ENCODE data around the gene DENND2D.
A peak's percentile ranks its signal among the peaks of the same experiment; 100 is the strongest.

The DENND2D gene

DNA sequence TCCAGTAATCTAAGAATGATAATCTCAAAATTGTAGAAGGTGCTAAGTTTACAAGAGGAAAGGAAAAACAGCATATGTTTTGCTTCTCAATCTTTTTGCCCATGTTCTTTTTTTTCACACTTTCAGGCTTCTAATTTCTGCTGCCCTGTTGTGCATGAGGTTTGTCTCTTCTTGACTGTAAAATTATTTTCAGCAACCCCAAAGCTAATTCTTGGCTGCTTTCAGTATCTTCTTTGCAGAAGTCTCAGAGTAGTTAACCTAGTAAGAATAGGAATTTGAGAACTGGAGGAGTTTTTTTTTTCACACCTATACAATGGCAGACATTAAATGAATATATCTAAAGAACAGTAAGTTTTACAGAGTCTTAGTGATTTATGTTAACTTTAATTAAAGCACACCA, 26.4 kb downstream of the DENND2D start:
- no peak for DNase-seq

DNA sequence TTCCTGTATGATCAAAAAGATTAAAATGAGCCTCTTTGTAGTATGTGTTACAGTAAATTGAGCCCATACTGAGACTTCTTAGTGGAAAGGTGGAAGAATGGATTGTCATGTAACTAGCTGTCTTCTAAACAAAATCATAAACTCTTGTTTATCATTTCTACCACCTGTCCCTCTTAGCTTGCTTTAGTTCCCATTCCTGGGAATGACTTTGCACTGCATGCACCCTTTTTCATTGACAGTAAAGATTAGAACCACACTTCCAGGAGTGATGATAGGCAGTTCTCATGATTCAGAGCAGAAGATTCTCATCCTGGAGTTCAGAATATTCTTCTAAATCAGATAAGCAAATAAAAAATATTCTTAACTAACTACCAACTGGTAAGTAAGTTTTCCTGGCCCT, 28.0 kb downstream of the DENND2D start:
- DNase-seq: no peak

GRCh38 chr1:111164151-111164550, 36.3 kb downstream of the DENND2D start:
- no peak for DNase-seq

- DNase-seq: no peak
Observed at GRCh38 chr1:111163363-111163762, 37.1 kb downstream of the DENND2D start.

DNA sequence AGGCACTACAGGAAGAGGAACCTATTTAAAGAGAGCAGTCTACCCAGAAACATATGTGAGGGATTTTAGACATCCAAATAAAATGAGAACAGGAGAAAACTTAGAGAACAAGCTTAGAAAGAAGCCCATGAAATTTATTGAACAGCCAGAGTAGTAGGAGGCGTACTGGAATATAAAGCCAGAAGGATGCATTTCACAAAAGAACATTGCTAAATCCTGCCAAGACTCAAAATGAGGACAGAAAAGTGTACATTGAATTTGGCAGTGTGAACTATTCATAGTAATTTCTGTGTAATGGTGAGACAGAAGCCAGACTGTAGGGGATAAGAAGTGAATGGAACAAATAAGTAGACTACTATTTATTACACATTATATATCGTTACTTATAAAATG, 38.0 kb downstream of the DENND2D start:
- DNase-seq: no peak

- no peak for DNase-seq
Observed at GRCh38 chr1:111161843-111162487, 38.5 kb downstream of the DENND2D start.

GRCh38 chr1:111157431-111157830, 43.0 kb downstream of the DENND2D start:
- no peak for DNase-seq

DNA sequence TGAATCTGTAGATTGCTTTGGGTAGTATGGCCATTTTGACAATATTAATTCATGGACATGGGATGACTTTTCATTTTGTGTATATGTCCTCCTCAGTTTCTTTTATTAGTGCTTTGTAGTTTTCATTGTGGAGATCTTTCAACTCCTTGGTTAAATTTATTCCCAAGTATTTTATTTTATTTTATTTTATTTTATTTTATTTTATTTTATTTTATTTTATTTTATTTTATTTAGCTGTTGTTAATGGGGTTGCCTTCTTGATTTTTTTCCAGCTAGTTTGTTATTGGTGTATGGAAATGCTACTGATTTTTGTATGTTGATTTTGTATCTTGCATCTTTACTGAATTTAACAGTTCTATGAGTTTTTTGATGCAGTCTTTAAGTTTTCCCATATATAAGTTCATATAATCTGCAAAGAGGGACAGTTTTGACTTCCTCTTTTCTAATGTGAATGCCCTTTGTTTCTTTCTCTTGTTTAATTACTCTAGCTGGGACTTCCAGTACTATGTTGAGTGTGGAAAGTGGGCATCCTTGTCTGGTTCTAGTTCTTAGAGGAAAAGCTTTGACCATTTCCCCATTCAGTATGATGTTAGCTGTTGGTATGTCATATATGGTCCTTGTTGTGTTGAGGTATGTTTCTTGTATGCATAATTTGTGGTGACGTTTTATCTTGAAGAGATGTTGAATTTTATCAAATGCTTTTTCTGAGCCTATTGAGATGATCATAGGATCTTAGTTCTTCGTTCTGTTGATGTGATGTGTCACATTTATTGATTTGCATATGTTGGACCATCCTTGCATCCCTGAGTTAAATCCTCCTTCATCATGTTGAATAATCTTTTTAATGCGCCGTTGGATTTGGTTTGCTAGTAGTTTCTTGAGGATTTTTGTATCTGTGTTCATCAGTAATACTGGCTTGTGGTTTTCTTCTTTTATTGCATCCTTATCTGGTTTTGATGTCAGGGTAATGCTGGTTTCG, 46.1 kb downstream of the DENND2D start:
- no peak for DNase-seq

DNA sequence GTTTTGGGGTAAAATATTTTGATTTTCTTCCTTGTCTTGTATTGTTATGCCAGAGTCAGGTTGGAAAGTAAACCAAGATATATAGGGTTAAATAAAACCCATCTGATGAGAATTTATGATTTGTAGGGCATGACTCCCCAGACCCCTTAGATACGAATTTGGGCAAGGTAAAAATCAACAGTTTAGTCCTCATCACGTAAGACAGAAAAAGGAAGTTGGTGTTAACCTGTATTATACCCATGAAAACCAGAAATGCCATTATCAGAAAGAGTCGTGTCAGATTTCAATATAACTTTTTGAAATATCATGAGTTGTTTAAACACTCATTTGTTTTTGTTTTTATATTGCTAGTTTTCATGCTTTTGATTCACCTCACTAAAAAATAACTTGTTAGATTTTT, 48.6 kb downstream of the DENND2D start:
- no peak for DNase-seq

- no peak for DNase-seq
Observed at GRCh38 chr1:111148376-111148881, 52.0 kb downstream of the DENND2D start.

DNA sequence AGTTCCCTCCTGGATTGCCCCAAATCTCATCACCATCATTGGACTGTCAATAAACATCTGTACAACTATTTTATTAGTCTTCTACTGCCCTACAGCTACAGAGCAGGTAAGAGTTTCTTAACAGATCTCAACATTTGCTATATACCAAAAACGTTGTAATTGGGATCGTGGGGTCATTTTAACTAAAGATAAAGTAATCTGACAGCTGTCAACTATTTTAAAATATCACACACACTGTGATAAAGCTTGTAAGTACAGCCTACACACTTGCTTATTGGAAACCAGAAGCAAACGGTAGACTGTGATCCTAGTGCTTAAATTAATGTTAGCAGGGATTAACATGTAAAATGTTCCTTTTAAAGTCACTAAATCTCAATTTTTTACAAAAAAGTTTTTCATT, 52.5 kb downstream of the DENND2D start:
- no peak for DNase-seq

DNA sequence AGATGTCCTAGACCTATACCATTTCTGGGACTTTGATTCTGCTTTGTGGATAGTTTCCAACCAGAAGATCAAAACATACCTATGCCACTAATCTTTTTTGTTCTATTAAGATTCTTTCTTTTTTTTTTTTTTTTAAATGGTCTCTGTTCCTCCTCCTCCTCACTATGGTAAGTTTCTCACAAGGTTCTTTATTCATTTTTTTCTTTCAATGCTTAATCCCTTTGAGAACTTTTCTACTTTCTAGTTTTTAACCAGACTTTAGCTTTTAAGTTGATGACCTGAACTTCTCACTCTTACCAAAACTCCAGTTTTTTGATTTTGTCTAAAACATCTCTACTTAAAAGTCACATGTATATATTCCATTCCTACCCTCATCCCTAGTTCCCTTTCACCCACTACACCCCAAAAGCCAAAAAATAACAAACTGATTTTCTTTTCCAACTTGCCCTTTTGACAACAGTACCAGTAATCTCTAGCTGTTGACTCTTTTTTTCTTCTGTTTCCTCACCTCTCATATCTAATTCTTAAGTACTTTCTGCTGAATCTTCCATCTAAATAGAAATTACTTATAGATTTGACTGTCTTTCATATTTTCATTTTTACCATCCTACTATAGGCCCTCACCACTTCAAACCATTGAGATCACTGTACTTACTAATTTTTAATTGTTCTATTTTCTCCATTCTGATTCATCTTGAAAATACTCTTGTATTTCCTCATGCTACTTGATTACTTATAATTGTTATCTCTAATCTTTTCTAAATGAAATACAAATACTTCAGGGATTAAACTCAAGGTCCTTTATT, 54.3 kb downstream of the DENND2D start:
- no peak for DNase-seq

GRCh38 chr1:111145542-111145941, 54.9 kb downstream of the DENND2D start:
- DNase-seq: no peak

GRCh38 chr1:111142356-111142975, 58.0 kb downstream of the DENND2D start:
- DNase-seq: no peak

GRCh38 chr1:111141245-111142220, 58.9 kb downstream of the DENND2D start:
- no peak for DNase-seq

GRCh38 chr1:111140680-111140967, 59.8 kb downstream of the DENND2D start:
- no peak for DNase-seq

GRCh38 chr1:111139956-111140679, 60.3 kb downstream of the DENND2D start, which contains the start of the genes CEPT1 and DRAM2:
TSS of gene CEPT1 (plus strand) at chr1:111140223. CDS start at chr1:111147715, 7,492 bp downstream.
TSS of gene DRAM2 (minus strand) at chr1:111140093. CDS start at chr1:111131554, 8,539 bp downstream.
- peak; percentile 68 to 97 (median 89) for DNase-seq

GRCh38 chr1:111139324-111139955, 61.0 kb downstream of the DENND2D start:
- peak in 2 of 5 experiments; percentile 51 to 64 for DNase-seq
